GM19099 (cell line): Measurements from ENCODE around the gene MMEL1.

Experiments used
- POLR2A ChIP-seq: IDR thresholded peaks from 3 replicates; pipeline ENCODE4 v1.6.1; 2011; ENCODE audit warnings: low read depth; ENCODE audit not compliant: insufficient read length; ENCODE audit errors: extremely low read depth

The MMEL1 gene

DNA sequence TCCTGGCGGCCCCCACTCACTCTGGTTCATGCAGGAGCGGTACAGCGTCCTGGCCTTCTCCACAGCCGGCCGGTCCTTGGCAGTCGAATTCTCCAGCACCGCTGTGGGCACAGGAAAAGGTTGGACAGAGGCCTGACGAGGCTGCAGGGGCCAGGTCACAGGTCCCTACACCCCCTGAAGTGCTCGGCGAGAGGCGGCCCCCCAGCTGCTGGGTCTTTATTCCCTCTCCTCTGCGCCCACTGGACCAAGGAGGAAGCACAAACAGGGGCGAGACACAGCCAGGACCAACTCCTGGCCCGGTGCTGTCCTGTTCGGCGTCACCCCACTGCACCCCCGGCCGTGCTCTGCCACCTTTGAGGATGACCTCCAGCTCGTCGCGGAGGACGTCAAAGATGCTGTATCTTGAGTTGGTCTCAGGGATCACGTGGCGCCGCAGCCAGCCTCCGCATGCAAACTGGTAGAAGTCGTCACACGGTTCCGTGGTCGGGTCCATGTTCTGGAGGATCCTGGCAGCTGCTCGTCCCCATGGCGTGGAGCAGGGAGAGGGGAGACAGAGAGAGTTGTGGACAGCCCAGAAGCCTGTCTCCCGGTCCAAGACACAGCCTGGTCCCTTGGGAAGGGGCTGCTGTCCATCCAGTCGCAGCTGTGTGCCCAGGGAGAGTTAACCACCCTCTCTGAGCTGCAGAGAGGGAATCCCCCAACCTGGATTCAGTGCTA lies 23.3 kb downstream of the MMEL1 start:
- TF ChIP-seq POLR2A = no peak

GRCh38 chr1:2607641-2608091 lies 25.1 kb downstream of the MMEL1 start:
- TF ChIP-seq POLR2A = no peak

DNA sequence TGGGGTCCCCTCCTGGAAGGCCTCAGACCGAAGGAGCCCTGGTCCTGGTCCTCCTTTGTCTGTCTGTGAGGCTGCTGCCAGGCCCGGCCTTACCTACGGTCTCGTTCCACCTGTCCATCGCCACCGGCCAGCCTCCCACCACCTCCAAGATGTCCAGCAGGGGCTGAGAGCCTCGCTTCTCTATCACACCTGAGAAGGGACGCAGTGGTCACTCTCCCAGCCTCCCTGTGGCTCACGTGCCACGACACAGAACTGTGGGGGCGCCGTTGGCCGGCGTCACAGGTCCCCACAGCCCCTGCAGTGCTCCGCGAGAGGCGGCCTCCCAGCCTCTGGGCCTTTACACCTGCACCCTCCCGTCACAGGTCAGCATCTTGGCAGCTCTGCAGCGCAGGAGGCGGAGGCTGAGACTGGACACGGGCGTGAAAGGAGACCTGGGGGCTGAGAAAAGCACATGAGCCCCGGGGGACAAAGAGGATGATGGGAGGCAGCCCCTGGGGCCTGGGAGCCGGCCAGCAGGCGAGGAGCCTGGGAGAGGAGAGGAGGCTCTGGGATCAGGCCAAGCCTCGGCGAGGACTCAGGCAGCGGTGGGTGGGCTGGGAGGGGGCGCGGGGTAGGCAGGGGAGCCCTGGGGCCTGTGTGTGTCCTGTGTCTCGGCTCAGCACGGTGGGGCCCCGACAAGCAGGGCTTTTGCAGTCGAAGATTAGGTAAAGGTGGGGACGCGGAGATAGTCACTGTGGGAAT lies 25.8 kb downstream of the MMEL1 start:
- no peak for TF ChIP-seq POLR2A

- no peak for TF ChIP-seq POLR2A
Observed at GRCh38 chr1:2606396-2606880, 26.4 kb downstream of the MMEL1 start.

DNA sequence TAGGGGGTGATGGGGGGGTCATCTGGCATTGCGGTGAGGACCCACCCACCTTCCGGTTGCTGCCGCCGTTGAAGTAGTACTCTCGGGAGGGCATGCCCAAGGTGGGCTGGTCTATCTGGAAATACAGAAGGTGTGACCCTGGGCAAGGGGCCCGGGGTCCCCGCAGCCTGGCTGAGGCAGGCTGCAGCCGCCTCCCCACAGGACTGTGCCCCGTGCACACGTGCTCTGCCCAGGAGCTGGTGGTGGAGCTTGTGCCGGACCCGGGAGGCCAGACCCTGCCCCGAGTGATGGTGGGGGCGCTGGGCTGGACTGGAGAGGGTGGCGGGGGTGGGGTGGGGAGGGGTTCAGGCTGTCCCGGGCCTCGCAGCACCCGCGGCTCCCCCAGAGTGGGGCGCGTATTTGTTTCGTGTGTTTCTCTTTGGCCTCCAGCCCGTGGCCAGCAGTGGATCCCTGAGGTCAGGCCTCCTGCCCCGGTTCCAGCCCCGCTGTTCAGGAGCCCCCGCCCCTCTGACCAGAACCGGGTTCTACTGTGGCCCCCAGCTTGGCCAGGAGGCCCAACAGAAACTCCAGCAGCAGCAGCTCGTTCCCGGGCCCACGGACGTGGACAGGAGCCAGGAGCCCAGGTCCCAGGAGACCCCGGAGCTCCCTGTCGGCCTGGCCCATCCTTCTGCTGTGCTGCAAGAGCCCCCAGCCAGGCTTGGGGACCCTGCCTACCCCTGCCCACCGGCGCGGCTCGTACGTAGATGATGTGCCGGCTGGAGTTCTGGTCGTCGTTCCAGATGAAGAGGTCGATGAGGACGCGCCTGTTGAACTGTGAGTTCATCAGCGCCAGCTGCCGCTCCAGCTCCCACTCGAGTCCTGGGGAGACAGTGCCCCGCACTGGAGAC lies 27.1 kb downstream of the MMEL1 start:
- TF ChIP-seq POLR2A = no peak

- TF ChIP-seq POLR2A = no peak
Observed at GRCh38 chr1:2604844-2605508, 27.8 kb downstream of the MMEL1 start.

- no peak for TF ChIP-seq POLR2A
Observed at GRCh38 chr1:2604156-2604843, 28.5 kb downstream of the MMEL1 start.

- TF ChIP-seq POLR2A = no peak
Observed at GRCh38 chr1:2603521-2604155, 29.2 kb downstream of the MMEL1 start.

- no peak for TF ChIP-seq POLR2A
Observed at GRCh38 chr1:2602866-2603520, 29.8 kb downstream of the MMEL1 start.

DNA sequence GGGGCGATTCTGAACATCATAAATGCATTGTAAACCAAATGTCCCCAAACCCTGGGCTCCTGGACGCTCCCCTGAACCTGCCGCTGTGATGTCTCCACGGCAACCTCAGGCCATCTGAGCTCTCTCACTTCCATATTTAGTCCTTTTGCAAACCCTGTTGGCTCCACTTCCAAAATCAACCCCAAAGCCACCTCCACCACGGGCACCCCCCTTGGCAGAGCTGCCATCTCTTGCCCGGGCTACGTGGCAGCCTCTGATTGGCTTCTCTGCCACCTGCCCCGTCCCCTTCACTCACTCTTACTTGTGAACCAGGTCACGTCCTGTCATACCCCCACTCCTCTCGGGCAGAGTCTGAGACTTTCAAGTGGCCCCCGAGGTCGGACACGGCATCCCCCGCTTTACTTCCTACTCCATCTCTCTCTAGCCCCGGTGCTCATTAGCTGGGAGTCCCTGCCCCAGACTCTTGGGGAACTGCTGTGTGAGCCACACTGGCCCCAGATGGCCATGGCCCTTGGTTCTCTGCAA lies 30.4 kb downstream of the MMEL1 start:
- TF ChIP-seq POLR2A = no peak

DNA sequence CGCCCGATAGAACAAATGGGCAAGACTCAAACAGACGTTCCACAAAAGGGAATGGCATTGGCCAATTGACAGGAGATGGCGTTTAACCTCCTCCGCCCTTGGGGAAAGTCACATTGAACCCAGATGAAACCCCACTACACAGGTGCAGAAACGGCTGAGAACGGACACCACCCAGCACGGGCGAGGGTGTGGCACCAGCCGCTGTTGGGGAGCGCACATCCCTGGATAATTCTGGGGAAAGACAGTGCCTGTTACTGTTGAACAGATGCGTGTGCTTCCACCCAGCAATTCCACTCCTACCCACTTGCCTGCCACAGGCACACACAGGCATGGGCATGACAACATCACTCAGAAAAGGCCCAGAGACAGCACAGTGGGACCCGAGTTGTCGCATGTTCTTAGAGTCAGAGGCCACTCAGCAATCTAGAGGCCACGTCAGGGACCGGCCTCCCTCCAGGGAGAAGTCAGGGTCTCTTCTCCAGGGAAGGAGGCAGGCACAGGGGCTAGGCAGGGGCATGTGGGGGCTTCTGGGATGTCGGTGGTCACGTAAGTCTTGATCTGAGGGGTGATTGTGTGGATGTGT lies 31.0 kb downstream of the MMEL1 start:
- TF ChIP-seq POLR2A = no peak

DNA sequence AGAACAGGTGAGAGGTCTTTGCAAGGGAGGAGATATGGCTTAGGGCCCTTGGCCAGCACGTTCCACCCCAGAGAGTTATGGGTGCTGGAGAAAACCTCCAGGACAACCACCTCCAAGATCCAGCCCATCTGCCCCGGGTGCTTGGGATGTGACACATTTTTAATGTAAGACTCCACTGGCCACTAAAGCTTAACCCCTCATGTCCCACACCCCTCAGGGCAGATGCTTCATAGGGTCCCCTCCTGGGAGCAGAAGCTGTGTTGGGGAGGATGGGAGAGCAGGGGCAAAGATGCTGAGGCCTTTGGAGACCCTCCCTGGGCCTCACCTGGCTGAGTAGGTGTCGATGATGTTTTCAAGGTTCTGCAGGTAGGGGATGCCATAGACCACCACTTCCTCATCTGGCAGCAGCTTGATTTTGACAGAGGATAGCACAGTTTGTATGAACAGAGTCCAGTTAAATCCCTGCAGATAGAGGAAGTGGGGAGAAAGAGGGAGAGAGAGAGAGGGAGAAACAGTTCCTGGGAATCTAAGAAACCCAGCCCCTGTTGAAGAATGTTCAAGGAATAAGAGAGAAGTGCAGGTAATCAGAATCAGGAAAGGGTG lies 34.4 kb downstream of the MMEL1 start:
- TF ChIP-seq POLR2A = no peak
